Epithelial cell of esophagus (primary cell): ENCODE results near the gene UGT1A7.

Experiments used
- DNase-seq: peaks from one replicate; pipeline ENCODE4 v3.0.0; 2010; ENCODE audit warnings: low read depth
- H3K4me3 ChIP-seq: 2 replicates; pipeline ENCODE4 v1.5.1; 2011; ENCODE audit warnings: mild to moderate bottlenecking, low read length, control low read depth
- TF ChIP-seq, protein P1 (sequence below): IDR thresholded peaks from 2 replicates; pipeline ENCODE4 v1.5.1; 2011; ENCODE audit warnings: low read depth, mild to moderate bottlenecking, low read length, control low read depth, inconsistent platforms; ENCODE audit not compliant: insufficient read depth; ENCODE audit errors: missing control alignments

UGT1A7 gene

DNA sequence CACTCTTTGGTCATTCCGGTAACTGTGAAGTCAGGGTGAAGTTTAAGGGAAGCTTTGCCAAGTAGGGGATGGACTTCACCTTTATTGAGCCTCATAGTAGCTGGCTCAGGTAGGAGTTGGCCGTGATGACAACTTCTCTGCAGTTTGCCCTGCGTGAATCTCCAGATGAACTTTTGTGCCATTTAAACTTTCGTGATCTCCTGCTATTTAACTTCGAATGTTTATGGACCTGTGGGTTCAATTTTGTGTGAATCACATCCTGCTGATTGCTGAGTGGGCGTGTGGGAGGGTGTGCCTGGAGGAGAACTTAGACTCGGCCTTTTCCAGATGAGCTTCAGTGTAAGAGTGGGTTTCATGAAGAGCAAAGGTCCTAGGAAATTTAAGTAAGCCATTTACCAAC, 82.6 kb downstream of the UGT1A7 start:
- TF ChIP-seq, protein P1, sequence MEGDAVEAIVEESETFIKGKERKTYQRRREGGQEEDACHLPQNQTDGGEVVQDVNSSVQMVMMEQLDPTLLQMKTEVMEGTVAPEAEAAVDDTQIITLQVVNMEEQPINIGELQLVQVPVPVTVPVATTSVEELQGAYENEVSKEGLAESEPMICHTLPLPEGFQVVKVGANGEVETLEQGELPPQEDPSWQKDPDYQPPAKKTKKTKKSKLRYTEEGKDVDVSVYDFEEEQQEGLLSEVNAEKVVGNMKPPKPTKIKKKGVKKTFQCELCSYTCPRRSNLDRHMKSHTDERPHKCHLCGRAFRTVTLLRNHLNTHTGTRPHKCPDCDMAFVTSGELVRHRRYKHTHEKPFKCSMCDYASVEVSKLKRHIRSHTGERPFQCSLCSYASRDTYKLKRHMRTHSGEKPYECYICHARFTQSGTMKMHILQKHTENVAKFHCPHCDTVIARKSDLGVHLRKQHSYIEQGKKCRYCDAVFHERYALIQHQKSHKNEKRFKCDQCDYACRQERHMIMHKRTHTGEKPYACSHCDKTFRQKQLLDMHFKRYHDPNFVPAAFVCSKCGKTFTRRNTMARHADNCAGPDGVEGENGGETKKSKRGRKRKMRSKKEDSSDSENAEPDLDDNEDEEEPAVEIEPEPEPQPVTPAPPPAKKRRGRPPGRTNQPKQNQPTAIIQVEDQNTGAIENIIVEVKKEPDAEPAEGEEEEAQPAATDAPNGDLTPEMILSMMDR = no peak
- DNase-seq = peak; percentile 32
- H3K4me3 ChIP-seq = no peak overlapping the region

GRCh38 chr2:233764761-233765160, 83.1 kb downstream of the UGT1A7 start:
- TF ChIP-seq, protein P1 = no peak
- H3K4me3 ChIP-seq = no peak overlapping the region
- DNase-seq = no peak

DNA sequence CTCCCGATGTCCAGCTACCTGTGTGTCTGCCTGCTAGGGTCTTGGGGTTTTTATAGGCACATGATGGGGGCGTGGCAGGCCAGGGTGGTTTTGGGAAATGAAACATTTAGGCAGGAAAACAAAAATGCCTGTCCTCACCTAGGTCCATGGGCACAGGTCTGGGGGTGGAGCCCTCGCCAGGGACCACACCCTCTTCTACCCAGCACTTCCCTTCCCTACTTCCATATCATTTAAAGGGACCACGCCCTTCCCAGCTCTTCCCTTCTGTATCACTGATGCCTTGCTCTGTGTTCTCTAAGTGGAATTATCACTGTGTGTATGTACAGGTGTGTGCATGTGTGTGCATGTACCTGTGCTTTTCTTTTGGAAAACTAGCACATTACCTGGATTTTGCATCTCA, 84.7 kb downstream of the UGT1A7 start:
- H3K4me3 ChIP-seq = no peak overlapping the region
- TF ChIP-seq, protein P1 = no peak
- DNase-seq = no peak

DNA sequence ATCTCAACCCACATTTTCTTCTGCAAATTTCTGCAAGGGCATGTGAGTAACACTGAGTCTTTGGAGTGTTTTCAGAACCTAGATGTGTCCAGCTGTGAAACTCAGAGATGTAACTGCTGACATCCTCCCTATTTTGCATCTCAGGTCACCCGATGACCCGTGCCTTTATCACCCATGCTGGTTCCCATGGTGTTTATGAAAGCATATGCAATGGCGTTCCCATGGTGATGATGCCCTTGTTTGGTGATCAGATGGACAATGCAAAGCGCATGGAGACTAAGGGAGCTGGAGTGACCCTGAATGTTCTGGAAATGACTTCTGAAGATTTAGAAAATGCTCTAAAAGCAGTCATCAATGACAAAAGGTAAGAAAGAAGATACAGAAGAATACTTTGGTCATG, 86.4 kb downstream of the UGT1A7 start:
- TF ChIP-seq, protein P1 = no peak
- no peak for DNase-seq
- H3K4me3 ChIP-seq = no peak overlapping the region

- DNase-seq = no peak
- no peak overlapping the region for H3K4me3 ChIP-seq
- TF ChIP-seq, protein P1 = no peak
Observed at GRCh38 chr2:233769260-233769659, 87.6 kb downstream of the UGT1A7 start.

DNA sequence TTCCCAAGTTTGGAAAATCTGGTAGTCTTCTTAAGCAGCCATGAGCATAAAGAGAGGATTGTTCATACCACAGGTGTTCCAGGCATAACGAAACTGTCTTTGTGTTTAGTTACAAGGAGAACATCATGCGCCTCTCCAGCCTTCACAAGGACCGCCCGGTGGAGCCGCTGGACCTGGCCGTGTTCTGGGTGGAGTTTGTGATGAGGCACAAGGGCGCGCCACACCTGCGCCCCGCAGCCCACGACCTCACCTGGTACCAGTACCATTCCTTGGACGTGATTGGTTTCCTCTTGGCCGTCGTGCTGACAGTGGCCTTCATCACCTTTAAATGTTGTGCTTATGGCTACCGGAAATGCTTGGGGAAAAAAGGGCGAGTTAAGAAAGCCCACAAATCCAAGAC, 90.5 kb downstream of the UGT1A7 start:
- no peak for DNase-seq
- TF ChIP-seq, protein P1 = no peak
- H3K4me3 ChIP-seq = no peak overlapping the region

DNA sequence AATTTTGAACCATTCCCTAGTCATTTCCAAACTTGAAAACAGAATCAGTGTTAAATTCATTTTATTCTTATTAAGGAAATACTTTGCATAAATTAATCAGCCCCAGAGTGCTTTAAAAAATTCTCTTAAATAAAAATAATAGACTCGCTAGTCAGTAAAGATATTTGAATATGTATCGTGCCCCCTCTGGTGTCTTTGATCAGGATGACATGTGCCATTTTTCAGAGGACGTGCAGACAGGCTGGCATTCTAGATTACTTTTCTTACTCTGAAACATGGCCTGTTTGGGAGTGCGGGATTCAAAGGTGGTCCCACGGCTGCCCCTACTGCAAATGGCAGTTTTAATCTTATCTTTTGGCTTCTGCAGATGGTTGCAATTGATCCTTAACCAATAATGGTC, 90.9 kb downstream of the UGT1A7 start:
- TF ChIP-seq, protein P1 = no peak
- H3K4me3 ChIP-seq = no peak overlapping the region
- DNase-seq = no peak
